Limb (tissue), 2 donors: ENCODE data around the gene TNFRSF11A.

Experiments used
- DNase-seq, 2 donors: peaks; one replicate each; pipeline ENCODE4 v3.0.0-alpha.2; 2016; ENCODE audit errors: extremely low spot score in 2 of 2

TNFRSF11A gene

GRCh38 chr18:62412231-62412979 lies 87.3 kb downstream of the TNFRSF11A start:
- DNase-seq, result no peak

DNA sequence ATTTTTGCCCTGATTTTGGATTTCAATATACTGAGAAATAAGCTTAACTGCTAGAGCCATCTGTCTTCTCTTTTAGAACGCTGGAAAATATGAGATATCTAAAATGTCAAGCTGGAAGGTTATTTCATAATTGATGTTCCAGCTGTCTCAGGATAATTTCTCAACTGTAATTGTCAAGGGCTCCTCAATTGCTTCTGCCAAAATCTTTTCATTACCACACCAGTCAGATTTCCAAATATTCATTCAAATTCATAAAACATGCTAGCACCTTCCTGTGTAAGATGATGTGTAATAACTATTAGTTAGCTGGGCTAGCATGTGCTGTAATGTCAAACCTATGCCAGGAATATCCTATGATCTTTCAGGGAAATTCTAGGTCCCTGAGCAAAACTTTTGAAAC lies 88.1 kb downstream of the TNFRSF11A start:
- peak in 1 of 2 donors; percentile 55 for DNase-seq

DNA sequence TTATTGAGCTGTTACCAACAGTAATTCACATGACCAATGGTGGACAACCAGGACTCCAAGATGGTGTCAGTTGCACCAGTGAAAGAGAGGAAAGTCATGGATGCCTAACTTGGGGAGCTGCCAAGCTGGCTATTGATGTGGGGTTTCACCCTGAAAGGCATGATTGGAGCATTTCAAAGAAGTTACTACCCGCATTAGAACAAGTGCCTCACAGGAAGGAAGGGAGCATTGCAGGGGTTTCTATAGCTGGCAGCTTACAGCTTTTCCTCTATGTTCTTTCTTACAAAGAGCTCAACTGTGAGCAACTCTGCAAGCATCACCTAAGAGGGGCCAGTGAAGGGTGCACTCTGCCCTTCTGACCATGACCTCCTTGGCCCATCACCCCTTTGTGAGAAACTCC lies 93.1 kb downstream of the TNFRSF11A start:
- DNase-seq, result no peak

GRCh38 chr18:62420151-62420512 lies 95.0 kb downstream of the TNFRSF11A start:
- no peak for DNase-seq

DNA sequence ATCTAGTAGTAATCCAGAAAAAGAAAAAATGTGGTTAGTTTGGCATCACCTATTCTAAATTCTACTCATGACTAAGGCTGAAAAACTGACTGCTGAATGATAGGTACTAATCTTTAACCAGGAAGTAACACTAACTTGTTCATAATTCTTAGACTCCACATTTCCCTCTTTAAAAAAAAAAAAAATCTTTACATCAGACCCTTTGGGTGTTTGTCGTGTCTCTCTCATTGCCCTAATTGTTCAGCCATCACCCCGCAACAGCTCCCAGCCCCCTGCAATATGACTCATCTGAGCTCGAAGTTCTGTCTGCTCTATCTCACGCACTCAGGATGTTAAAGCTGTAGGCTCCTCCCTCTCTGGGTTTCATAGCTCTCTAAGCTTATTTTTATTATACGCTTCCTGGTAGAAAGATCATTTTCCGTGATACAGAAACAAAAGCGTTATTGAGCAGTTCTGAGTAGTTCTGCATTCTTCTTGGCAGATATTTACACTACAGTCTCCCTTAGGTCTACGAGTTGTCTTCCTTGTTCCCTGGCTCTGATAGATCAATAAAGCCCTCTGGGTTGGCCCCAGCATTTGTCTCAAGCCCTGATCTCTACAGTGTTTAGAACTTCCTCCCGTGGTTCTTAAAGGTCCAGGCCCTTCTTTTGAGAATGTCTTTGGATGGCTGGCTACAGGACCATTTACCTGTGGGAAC lies 95.6 kb downstream of the TNFRSF11A start:
- peak in 1 of 2 donors; percentile 20 for DNase-seq

DNA sequence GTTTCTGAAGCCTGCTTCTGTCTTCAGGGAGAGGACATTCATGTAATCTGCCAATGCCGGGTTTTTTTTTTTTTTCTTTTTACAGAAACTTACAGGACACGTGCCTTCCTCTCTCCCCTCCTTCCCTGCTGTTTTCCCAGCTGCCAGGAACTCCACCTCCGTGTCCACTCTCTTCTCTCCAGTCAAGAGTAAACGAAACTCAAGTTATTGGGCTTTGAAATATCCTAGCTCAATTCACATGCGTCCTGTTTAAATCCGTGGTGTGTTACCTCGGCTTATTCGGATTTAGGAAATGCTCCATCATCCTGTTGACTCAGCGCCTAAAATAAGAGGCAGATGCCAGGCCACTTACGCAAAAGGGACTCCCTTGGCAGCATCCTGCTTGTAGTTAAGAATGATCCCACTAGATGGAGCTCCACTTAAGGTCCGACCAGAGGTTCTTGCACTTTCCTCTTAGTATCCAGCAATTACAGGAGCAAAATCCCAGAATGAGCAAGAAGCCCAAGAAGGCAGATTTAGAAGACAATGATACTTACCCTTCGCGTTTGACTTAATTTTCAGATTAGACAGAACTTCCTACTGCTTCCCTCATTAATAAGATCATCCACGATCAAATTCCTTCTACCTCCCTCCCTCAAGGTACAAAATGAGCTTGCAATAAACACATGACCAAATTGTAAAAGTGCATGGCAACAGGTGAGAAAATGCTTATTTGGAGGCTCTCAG lies 100.5 kb downstream of the TNFRSF11A start:
- peak; percentile 81 to 94 for DNase-seq

GRCh38 chr18:62426191-62426488 lies 101.0 kb downstream of the TNFRSF11A start:
- DNase-seq, result no peak

DNA sequence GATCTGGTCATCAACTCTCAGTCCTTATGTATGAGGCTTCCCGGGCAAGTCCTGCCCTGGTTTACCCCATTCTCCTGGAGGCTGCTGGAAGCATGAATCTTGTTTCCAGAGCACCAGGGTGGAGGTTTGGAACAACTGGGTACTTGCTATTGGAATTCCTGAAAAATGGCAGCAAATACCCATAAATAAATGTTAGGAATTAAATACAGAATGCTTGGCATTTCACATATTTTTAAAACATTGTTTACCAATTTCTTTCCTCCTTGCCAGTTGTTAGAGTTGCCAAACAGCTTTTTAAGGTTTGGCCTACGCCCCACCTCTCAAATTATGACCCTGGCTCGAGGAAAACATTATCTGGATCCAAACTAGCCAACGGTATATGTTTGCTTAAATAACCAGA lies 107.1 kb downstream of the TNFRSF11A start:
- no peak for DNase-seq

- DNase-seq, result no peak
Observed at GRCh38 chr18:62434798-62435197, 109.7 kb downstream of the TNFRSF11A start.

- DNase-seq, result no peak
Observed at GRCh38 chr18:62435435-62436031, 110.4 kb downstream of the TNFRSF11A start.

DNA sequence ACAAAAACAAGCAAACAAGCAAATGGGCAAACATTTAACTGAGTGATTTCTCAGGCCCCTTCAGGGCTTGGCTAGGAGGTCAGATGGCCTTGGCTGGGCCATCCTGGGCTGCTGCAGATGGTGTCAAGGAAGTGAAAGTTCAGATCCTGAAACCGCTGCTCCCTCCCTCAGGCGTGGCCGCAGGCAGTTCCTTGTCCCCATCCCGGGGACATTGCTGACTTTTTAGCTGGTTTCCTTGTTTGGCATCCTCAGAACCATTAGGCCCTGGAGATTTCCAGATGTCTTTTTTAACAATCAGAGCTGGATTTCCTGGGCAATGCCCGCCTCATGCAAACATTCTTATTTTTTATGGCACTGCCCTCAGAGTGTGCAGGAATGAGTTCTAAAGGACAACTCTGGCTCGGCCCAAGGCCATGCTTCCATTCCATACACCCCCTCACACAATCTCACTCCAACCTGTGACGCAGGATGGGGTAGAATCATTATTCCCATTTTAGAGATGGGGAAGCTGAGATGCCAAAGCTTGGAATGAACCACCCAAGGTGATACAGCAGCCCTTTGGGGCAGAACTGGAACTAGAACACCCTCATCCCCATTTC lies 111.6 kb downstream of the TNFRSF11A start:
- DNase-seq, result no peak

GRCh38 chr18:62437235-62438017 lies 112.3 kb downstream of the TNFRSF11A start:
- no peak for DNase-seq

DNA sequence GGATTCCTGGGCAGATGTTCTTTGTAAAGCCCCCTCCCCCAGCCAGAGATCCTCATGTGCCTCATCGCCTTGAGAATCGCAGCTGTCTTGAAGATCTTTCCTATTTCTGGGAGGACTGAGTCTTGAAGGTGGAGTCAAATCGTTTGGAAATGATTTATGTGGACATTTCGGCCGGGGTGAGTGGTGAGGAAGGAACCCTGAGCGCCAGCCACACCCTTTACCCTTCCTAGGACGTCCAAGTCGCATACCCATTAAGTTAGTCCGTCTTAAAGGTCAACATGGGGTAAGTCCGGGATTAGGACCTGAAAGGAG lies 112.9 kb downstream of the TNFRSF11A start:
- no peak for DNase-seq

DNA sequence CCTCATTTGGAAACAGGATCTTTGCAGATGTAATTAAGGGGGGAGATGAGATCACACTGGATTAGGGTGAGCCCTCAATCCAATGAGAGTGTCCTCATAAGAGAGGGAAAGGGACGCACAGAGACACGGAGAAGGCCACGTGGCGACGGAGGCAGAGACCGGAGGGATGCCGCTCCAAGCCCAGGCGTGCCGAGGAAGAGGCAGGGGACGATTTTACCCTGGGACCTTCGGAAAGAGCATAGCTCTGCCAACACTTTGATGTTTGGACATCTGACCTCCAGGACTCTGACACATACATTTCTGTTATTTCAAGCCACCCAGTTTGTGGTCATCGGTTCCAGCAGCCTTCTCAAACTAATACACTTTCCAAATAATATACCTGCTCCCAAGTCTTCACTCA lies 113.3 kb downstream of the TNFRSF11A start:
- no peak for DNase-seq

GRCh38 chr18:62438866-62439265 lies 113.8 kb downstream of the TNFRSF11A start:
- DNase-seq, result no peak
